ENCODE measurements around the gene KBTBD3. TPM values are rescaled to one million over a fixed set of nuclear protein-coding genes. Genes with fewer than 3 reads are reported as not detected.

KBTBD3 gene
- total RNA-seq, 1 donor from 2014 or later = 8.9 TPM

- H3K36me3 Mint-ChIP-seq (ENCODE audit: unreplicated experiment) = no peaks in the 10 kb centered on the region
- peaks cover 3% of the 10 kb centered on the region for H3K27me3 Mint-ChIP-seq (ENCODE audit: unreplicated experiment)
- H3K27ac Mint-ChIP-seq (ENCODE audit: unreplicated experiment) = peak overlapping the region; percentile 97
- peaks cover 10% of the 10 kb centered on the region for H3K9me3 Mint-ChIP-seq (ENCODE audit: unreplicated experiment)
- no peak for DNase-seq
- H3K4me1 Mint-ChIP-seq (ENCODE audit: low read depth, unreplicated experiment) = peaks cover 20% of the 10 kb centered on the region
- H3K4me3 Mint-ChIP-seq (ENCODE audit: unreplicated experiment) = peak overlapping the region; percentile 97
- TF ChIP-seq, protein P1, sequence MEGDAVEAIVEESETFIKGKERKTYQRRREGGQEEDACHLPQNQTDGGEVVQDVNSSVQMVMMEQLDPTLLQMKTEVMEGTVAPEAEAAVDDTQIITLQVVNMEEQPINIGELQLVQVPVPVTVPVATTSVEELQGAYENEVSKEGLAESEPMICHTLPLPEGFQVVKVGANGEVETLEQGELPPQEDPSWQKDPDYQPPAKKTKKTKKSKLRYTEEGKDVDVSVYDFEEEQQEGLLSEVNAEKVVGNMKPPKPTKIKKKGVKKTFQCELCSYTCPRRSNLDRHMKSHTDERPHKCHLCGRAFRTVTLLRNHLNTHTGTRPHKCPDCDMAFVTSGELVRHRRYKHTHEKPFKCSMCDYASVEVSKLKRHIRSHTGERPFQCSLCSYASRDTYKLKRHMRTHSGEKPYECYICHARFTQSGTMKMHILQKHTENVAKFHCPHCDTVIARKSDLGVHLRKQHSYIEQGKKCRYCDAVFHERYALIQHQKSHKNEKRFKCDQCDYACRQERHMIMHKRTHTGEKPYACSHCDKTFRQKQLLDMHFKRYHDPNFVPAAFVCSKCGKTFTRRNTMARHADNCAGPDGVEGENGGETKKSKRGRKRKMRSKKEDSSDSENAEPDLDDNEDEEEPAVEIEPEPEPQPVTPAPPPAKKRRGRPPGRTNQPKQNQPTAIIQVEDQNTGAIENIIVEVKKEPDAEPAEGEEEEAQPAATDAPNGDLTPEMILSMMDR (IDR thresholded peaks at IDR 0.05; ENCODE audit: partially characterized antibody, unreplicated experiment) = no peak
Observed at GRCh38 chr11:106076171-106076918, 802 bp downstream of the KBTBD3 start.

DNA sequence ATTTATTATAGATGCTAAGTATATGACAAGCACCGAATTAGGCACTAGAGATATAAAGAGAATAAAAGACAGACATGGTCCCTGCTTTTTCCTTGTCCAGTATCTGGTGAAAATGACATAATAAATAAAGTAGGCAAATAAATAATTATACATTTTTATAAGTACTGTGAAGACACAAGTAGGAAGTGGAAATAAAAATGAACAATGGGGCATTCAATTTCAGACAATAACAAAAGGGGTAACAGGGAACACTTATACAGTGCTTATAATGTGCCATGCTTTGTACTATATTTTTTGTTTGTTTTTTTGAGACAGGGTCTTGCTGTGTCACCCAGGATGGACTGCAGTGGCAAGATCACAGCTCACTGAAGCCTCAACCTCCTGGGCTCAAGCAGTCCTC is 4.3 kb downstream of the KBTBD3 start:
- DNase-seq = no peak
- Mint-ChIP-seq H3K36me3 (ENCODE audit: unreplicated experiment) (no peaks in the 10 kb centered on the region), H3K9me3 (ENCODE audit: unreplicated experiment) (peaks cover 7% of the 10 kb centered on the region), H3K4me3 (ENCODE audit: unreplicated experiment) (no peak overlapping the region), H3K4me1 (ENCODE audit: low read depth, unreplicated experiment) (peaks cover 11% of the 10 kb centered on the region), H3K27ac (ENCODE audit: unreplicated experiment) (no peak overlapping the region), H3K27me3 (ENCODE audit: unreplicated experiment) (no peaks in the 10 kb centered on the region)
- TF ChIP-seq, protein P1 (IDR thresholded peaks at IDR 0.05; ENCODE audit: partially characterized antibody, unreplicated experiment) = no peak

DNA sequence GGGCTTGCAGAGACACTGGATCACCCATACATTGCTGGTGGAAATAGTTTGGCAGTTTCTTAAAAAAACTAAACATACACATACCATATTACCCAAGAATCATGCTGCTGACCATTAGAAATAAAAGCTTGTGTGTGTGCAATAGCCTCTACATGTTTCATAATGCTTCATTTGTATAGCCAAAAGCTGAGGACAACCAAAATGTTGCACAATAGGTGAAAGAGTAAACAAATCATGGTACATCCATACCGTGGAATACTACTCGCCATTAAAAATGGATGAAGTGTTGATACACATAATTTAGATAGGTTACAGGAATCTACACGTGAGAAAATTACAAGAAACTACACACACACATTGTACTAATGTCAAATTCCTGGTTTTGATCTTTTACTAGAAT is 6.5 kb downstream of the KBTBD3 start:
- Mint-ChIP-seq H3K9me3 (ENCODE audit: unreplicated experiment) (no peaks in the 10 kb centered on the region), H3K4me1 (ENCODE audit: low read depth, unreplicated experiment) (peaks cover 6% of the 10 kb centered on the region), H3K27ac (ENCODE audit: unreplicated experiment) (no peak overlapping the region), H3K36me3 (ENCODE audit: unreplicated experiment) (no peaks in the 10 kb centered on the region), H3K4me3 (ENCODE audit: unreplicated experiment) (no peak overlapping the region), H3K27me3 (ENCODE audit: unreplicated experiment) (no peaks in the 10 kb centered on the region)
- TF ChIP-seq, protein P1 (IDR thresholded peaks at IDR 0.05; ENCODE audit: partially characterized antibody, unreplicated experiment) = no peak
- DNase-seq = no peak

- TF ChIP-seq, protein P1 (IDR thresholded peaks at IDR 0.05; ENCODE audit: partially characterized antibody, unreplicated experiment) = no peak
- peaks cover 6% of the 10 kb centered on the region for H3K4me1 Mint-ChIP-seq (ENCODE audit: low read depth, unreplicated experiment)
- H3K4me3 Mint-ChIP-seq (ENCODE audit: unreplicated experiment) = no peak overlapping the region
- H3K27ac Mint-ChIP-seq (ENCODE audit: unreplicated experiment) = no peak overlapping the region
- no peaks in the 10 kb centered on the region for H3K9me3 Mint-ChIP-seq (ENCODE audit: unreplicated experiment)
- H3K27me3 Mint-ChIP-seq (ENCODE audit: unreplicated experiment) = no peaks in the 10 kb centered on the region
- no peak for DNase-seq
- H3K36me3 Mint-ChIP-seq (ENCODE audit: unreplicated experiment) = no peaks in the 10 kb centered on the region
Observed at GRCh38 chr11:106063009-106063408, 14.1 kb downstream of the KBTBD3 start.

All from glutamatergic neuron (in vitro differentiated cells).